ENCODE data around the gene APC. TPM values are rescaled to one million over a fixed set of nuclear protein-coding genes. Genes with fewer than 3 reads are reported as not detected.

The APC gene
- total and polyA plus RNA-seq, 2 of the 13 experiments (the other 11 are each of a cell fraction or from before 2014, with no cell fraction given) = 6.1 to 19.0 TPM

GRCh38 chr5:112895682-112896081, 158.0 kb downstream of the APC start:
- Histone ChIP-seq H3K4me2 (ENCODE audit: low read depth, low read length) (no peak overlapping the region), H3K79me2 (ENCODE audit: insufficient read depth, low read length) (no peaks in the 10 kb centered on the region), H3K9ac (ENCODE audit: insufficient read depth, low read depth, low read length) (no peak overlapping the region), H2AFZ (ENCODE audit: low read length) (no peak overlapping the region), H4K20me1 (ENCODE audit: insufficient read depth, low read length) (no peaks in the 10 kb centered on the region), H3K27me3 (ENCODE audit: control insufficient read depth in 1 of 2, insufficient read depth in 2 of 2, low read length in 2 of 2) (no peaks in the 10 kb centered on the region), H3K9me3 (ENCODE audit: low read length) (no peaks in the 10 kb centered on the region), H3K4me3 (replicated peaks in 1 of 3; ENCODE audit: insufficient read depth in 1 of 3, low read depth in 2 of 3, low read length in 3 of 3) (no peak overlapping the region), H3K4me1 (ENCODE audit: insufficient read depth, low read length) (no peaks in the 10 kb centered on the region; the same call in 1 of the 2 replicates), H3K36me3 (replicated peaks in 1 of 2; ENCODE audit: control insufficient read depth in 1 of 2, insufficient read depth in 2 of 2, low read length in 2 of 2) (peaks cover 12 to 45% of the 10 kb centered on the region in 2 experiments), H3K27ac (ENCODE audit: extremely low read length, insufficient read depth, low read length) (no peak overlapping the region)
- ATAC-seq (no peak), DNase-seq (ENCODE audit: low spot score) (no peak), FAIRE-seq (no peak)
- POLR2A ChIA-PET = no interaction called here
- intact Hi-C loops (cut with micrococcal nuclease; ENCODE audit: unreplicated experiment) (no loop called here), in situ Hi-C loops (cut with HindIII; ENCODE audit: extremely low pct_ligation_motif_present, low pct_unique_long_range_greater_than_20kb) (no loop called here)
- no TSS peak for BruUV-seq (replicated peaks)
- CTCF ChIA-PET (ENCODE audit: low intra/inter-chr PET ratio, low total read pairs) = no interaction called here
- no peak for TF ChIP-seq GFI1 (CRISPR knock-in tag; IDR thresholded peaks at IDR 0.05; ENCODE audit: borderline replicate concordance)
- 97% methylated on average over 3 of the region's 3 CpGs for WGBS (ENCODE audit: low lambda C conversion rate)

Small RNA genes within 50 kb of the gene (small RNA-seq; reads per million reads assigned to genes)
- gene RNU6-482P (ENCODE audit: insufficient read depth in 2 of 3, insufficient read length in 3 of 3, low read depth in 2 of 3, low replicate concordance in 1 of 3) = 0 reads per million in 3 experiments

Other genes with a start within 250 kb of the APC start
- gene SRP19, start 123.4 kb downstream of the APC start, total RNA-seq (2016; rRNA removed; fragmentation: Illumina TruSeq; extraction: Trizol) = 143 and 214 TPM in 2 replicates
- 35.1 and 46.9 TPM in 2 replicates for gene SRP19, start 123.4 kb downstream of the APC start, polyA plus RNA-seq (2011; rRNA removed)
- gene REEP5, start 184.3 kb downstream of the APC start, total RNA-seq (2016; rRNA removed; fragmentation: Illumina TruSeq; extraction: Trizol) = 26.3 and 49.4 TPM in 2 replicates
- 217 and 239 TPM in 2 replicates for gene REEP5, start 184.3 kb downstream of the APC start, polyA plus RNA-seq (2011; rRNA removed)
- 63.4 and 113 TPM in 2 replicates for gene DCP2, start 238.9 kb downstream of the APC start, total RNA-seq (2016; rRNA removed; fragmentation: Illumina TruSeq; extraction: Trizol)
- 11.3 and 16.2 TPM in 2 replicates for gene DCP2, start 238.9 kb downstream of the APC start, polyA plus RNA-seq (2011; rRNA removed)